HCT116 (cell line): ENCODE data around the gene RBM42. TPM values are rescaled to one million over a fixed set of nuclear protein-coding genes. Genes with fewer than 3 reads are reported as not detected.

ENCODE experiments used
- ATAC-seq: fragments of 200-7000 bp; cut with Tn5 transposase; 2 replicates; pipeline ENCODE4 v1.9.1; 2020; ENCODE audit warnings: mild to moderate bottlenecking, moderate library complexity
- BruUV-seq: library from RNA; stranded (reverse); fragments of 400-500 nt; replicated peaks from 2 replicates; lab custom pipeline; 2021; lab: Mats Ljungman, UMichigan
- CTCF ChIA-PET: fragments of 300-600 bp; sonication (Branson Sonifier 250); formaldehyde crosslinking; loops from one replicate; lab custom pipeline; 2021; ENCODE audit warnings: antibody characterized with exemption; lab: Charles Lee
- POLR2A ChIA-PET: fragments of 300-600, 350-600 bp; sonication (Branson Sonifier 250); formaldehyde crosslinking; loops from one replicate; lab custom pipeline; 2021; ENCODE audit warnings: antibody characterized with exemption; lab: Charles Lee
- RAD21 ChIA-PET, 2 experiments: fragments of 300-600 bp; sonication (Branson Sonifier 250); formaldehyde crosslinking; loops; one replicate each; lab custom pipeline; 2023; ENCODE audit warnings: low total read pairs in 2 of 2; ENCODE audit not compliant: uncharacterized antibody in 2 of 2, unreplicated experiment in 2 of 2, low non-redundant PET in 1 of 2; lab: Charles Lee
- DNase-seq: peaks from one replicate; pipeline ENCODE4 v3.0.0-alpha.2; 2010; ENCODE audit warnings: low read depth, low spot score
- H2AFZ ChIP-seq: fragments of 200-600 bp; shearing (Covaris generic), sonication (generic); 2 replicates; pipeline ENCODE4 v1.6.1; 2017; ENCODE audit warnings: low read depth, mixed run types, mixed read lengths, antibody characterized with exemption, low read length; ENCODE audit not compliant: poor library complexity, severe bottlenecking
- H3K27ac ChIP-seq: 2 replicates; pipeline ENCODE4 v1.5.1; 2012; ENCODE audit warnings: low read depth, low read length
- H3K27me3 ChIP-seq: fragments of 200-600 bp; sonication (generic); 2 replicates; pipeline ENCODE4 v1.6.1; 2016; ENCODE audit warnings: mixed run types, low read length, mixed read lengths; ENCODE audit not compliant: insufficient read depth
- H3K36me3 ChIP-seq, 2 experiments: fragments of 200-500 bp in 1 of 2; fragments of 200-600 bp in 1 of 2; sonication (Bioruptor generic) in 1 of 2; sonication (generic) in 1 of 2; 2 replicates each; pipeline versions ENCODE4 v1.5.1 to v1.6.1; 2014 to 2016; ENCODE audit warnings: low read length in 2 of 2, inconsistent platforms in 1 of 2, mixed read lengths in 1 of 2, mixed run types in 1 of 2; ENCODE audit not compliant: insufficient read depth in 2 of 2, control insufficient read depth in 1 of 2
- H3K4me1 ChIP-seq, 2 experiments: fragments of 200-600 bp in 1 of 2; sonication (generic) in 1 of 2; 2 replicates each; pipeline versions ENCODE4 v1.5.1 to v1.6.1; 2012 to 2017; ENCODE audit warnings: low read length in 2 of 2, inconsistent platforms in 1 of 2, mild to moderate bottlenecking in 1 of 2, mixed read lengths in 1 of 2, mixed run types in 1 of 2, moderate library complexity in 1 of 2; ENCODE audit not compliant: insufficient read depth in 2 of 2, control insufficient read depth in 1 of 2
- H3K4me2 ChIP-seq: fragments of 200-600 bp; sonication (generic); 2 replicates; pipeline ENCODE4 v1.6.1; 2017; ENCODE audit warnings: mixed run types, low read length, mixed read lengths
- H3K4me3 ChIP-seq, 2 experiments: fragments of 200-600 bp in 1 of 2; sonication (generic) in 1 of 2; replicated peaks in 1 of 2; 2 replicates each; pipeline ENCODE4 v1.5.1; 2011 to 2016; ENCODE audit warnings: low read length in 2 of 2, control low read depth in 1 of 2, low read depth in 1 of 2, mild to moderate bottlenecking in 1 of 2, mixed read lengths in 1 of 2, mixed run types in 1 of 2
- H3K79me2 ChIP-seq: fragments of 200-600 bp; sonication (generic); 2 replicates; pipeline ENCODE4 v1.6.1; 2017; ENCODE audit warnings: mild to moderate bottlenecking, mixed run types, low read length, moderate library complexity, mixed read lengths; ENCODE audit not compliant: insufficient read depth
- H3K9ac ChIP-seq: fragments of 200-600 bp; sonication (generic); 2 replicates; pipeline ENCODE4 v1.6.1; 2016; ENCODE audit warnings: low read length, mixed read lengths
- H3K9me2 ChIP-seq: fragments of 200-600 bp; sonication (generic), shearing (Covaris generic); 2 replicates; pipeline ENCODE4 v1.6.1; 2017; ENCODE audit warnings: mixed run types, mild to moderate bottlenecking, moderate library complexity; ENCODE audit not compliant: insufficient read depth
- H3K9me3 ChIP-seq, 2 experiments: fragments of 200-500 bp in 1 of 2; fragments of 200-600 bp in 1 of 2; sonication (Bioruptor generic) in 1 of 2; sonication (generic) in 1 of 2; 2 replicates each; pipeline ENCODE4 v1.6.1; 2014 to 2017; ENCODE audit warnings: low read length in 2 of 2, mixed read lengths in 2 of 2, inconsistent platforms in 1 of 2, low read depth in 1 of 2, mild to moderate bottlenecking in 1 of 2, mixed run types in 1 of 2, moderate library complexity in 1 of 2; ENCODE audit not compliant: control insufficient read depth in 1 of 2, insufficient read depth in 1 of 2
- H4K20me1 ChIP-seq: fragments of 200-600 bp; sonication (generic), shearing (Covaris generic); 2 replicates; pipeline ENCODE4 v1.6.1; 2017; ENCODE audit warnings: mixed run types, mild to moderate bottlenecking, moderate library complexity; ENCODE audit not compliant: insufficient read depth
- ATF3 ChIP-seq: IDR thresholded peaks from 2 replicates; pipeline ENCODE4 v1.6.1; 2012
- CBX3 ChIP-seq: IDR thresholded peaks from 2 replicates; pipeline ENCODE4 v1.6.1; 2012; ENCODE audit warnings: low read depth
- EZH2 ChIP-seq: fragments of 200-600 bp; sonication (generic); IDR thresholded peaks from 2 replicates; pipeline ENCODE4 v1.6.1; 2017; ENCODE audit warnings: antibody characterized with exemption, mixed run types
- EZH2phosphoT487 ChIP-seq: fragments of 200-600 bp; IDR thresholded peaks from 2 replicates; pipeline ENCODE4 v1.6.1; 2018; ENCODE audit warnings: antibody characterized with exemption, borderline replicate concordance
- REST ChIP-seq: IDR thresholded peaks from 2 replicates; pipeline ENCODE4 v1.6.1; 2012; ENCODE audit warnings: low read depth
- SRF ChIP-seq: IDR thresholded peaks from 2 replicates; pipeline ENCODE4 v1.6.1; 2012; ENCODE audit warnings: low read depth
- ZFX ChIP-seq: fragments of 450-650 bp; IDR thresholded peaks from 2 replicates; pipeline ENCODE4 v1.6.1; 2017
- ZNF274 ChIP-seq: fragments of 200-500 bp; sonication (Bioruptor generic); IDR thresholded peaks from 2 replicates; pipeline ENCODE4 v1.6.1; 2014; ENCODE audit warnings: mild to moderate bottlenecking, low read depth, low read length, inconsistent platforms
- intact Hi-C: fragments of 100-400 bp; cut with micrococcal nuclease; formaldehyde crosslinking; loops from 2 replicates; pipeline ENCODE4 v1.10.0; 2022
- total RNA-seq: library from RNA; stranded (reverse); gene quantifications from one replicate; pipeline ENCODE4 v1.2.1, GENCODE V29; 2021; ENCODE audit not compliant: unreplicated experiment

The RBM42 gene
- total RNA-seq, 1 experiment from 2014 or later = 87.2 TPM

- Histone ChIP-seq H3K27ac (no peak overlapping the region), H3K9me2 (no peaks in the 10 kb centered on the region), H4K20me1 (no peaks in the 10 kb centered on the region), H3K36me3 (no peaks in the 10 kb centered on the region; a peak in 2 of 4 replicates), H3K4me2 (no peak overlapping the region), H3K9ac (no peak overlapping the region), H3K9me3 (no peaks in the 10 kb centered on the region), H3K4me3 (no peak overlapping the region), H2AFZ (no peak overlapping the region), H3K27me3 (no peaks in the 10 kb centered on the region), H3K79me2 (no peaks in the 10 kb centered on the region), H3K4me1 (no peaks in the 10 kb centered on the region)
- ChIA-PET CTCF (no interaction called here), POLR2A (no interaction called here), RAD21 (no interaction called here)
- BruUV-seq = no TSS peak
- ATAC-seq (no peak), DNase-seq (no peak)
- intact Hi-C loops = no loop called here
- TF ChIP-seq REST = no peak
- TF ChIP-seq EZH2phosphoT487 = no peak
- no peak for TF ChIP-seq ZNF274
- TF ChIP-seq CBX3 = no peak
- no peak for TF ChIP-seq ZFX
- no peak for TF ChIP-seq ATF3
- TF ChIP-seq SRF = no peak
- no peak for TF ChIP-seq EZH2
Measured at GRCh38 chr19:35621708-35622107, 7.1 kb upstream of the RBM42 start.
